GM18517 (cell line): ENCODE measurements around the gene BIRC7.

Experiments
- ATAC-seq: cut with Tn5 transposase; IDR thresholded peaks from one replicate; pipeline ENCODE4 v1.9.1; 2021; ENCODE audit warnings: mild to moderate bottlenecking, moderate library complexity; ENCODE audit not compliant: unreplicated experiment

BIRC7 gene

DNA sequence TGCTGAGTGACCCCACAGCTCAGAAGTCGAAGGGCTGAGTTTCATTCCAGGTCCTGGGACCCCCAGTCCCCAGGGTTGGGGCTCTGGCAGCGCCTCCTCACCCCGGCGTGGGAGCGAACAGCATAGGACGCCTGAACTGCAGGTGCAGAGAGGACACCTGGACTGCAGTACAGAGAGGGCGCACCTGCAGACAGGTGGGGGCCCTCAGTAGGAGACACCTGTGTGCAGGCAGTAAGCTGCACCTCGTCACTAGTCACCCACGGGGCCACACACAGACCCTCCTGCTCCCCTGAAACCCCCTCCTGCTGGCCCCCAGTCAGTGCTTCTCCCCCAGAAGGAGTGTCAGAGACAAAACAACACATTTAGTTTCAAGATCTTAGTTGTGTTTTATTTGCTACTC, 27.1 kb downstream of the BIRC7 start:
- no peak for ATAC-seq

DNA sequence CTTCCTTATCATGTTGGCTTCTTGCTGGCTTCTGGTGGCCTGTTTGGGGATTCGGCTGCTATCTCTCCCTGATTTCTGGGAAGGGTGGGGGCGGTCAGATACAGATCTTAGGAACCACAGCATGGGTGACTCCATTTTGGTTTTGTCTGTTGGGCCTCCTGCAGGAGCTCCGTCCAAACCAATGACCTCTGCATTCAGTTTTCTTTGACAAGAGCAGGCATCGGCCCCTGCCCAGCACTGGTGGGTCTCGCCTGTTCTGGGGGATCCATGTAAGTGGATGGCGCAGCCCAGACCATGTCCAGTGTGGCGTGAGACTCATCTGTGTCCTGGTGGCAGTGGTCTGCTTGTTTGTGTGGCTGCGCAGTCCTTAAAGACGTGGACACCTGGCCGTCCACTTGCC, 28.3 kb downstream of the BIRC7 start:
- no peak for ATAC-seq

DNA sequence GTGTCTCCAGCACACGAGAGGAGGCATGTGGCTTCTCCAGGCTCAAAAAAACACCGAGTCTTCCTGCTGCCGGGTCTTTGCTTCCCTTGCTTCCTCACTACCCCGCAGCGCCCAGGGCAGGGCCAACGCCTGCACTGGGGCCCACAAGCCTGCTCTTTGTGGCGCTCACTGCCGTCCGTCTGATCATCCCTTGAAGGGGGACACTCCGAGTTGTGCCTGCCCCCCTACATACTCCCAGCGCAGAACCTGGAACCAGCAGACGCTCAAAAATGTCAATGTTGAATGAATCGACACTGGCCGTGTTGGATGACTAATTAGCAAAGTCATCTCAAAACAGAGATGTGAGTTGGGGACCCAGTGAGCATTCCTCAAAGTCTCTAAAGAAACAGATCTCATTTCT, 28.8 kb downstream of the BIRC7 start:
- no peak for ATAC-seq

DNA sequence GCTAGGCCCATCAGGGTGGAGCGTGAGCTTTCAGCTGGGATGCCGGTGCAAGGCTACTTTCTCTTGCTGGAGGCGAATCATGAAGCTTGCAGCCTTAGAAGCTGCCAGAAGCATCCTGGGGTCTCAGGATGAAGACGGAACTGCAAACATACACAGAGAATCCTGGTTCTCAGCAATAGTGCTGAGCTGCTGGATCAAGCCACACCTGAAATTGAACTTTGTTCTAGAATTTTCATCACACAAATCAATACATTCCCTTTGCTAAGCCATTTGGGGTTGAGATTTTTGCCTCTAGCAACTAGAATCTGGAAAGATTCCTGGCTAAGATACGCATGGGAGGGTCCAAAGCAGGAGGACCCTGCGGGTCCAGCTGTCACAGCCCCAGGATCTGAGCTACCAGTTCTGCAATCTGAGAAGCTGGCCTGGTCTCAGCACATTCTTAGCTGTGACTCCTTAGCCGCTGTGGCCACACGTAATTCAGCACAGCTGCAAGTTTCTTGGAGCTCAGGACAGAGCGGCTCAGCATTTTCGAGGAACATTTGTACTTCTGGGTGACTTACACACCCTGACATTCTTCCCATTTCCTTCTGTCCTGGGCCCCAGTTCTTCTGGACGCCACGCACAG, 30.3 kb downstream of the BIRC7 start:
- ATAC-seq: no peak

- no peak for ATAC-seq
Measured at GRCh38 chr20:63267691-63268090, 32.0 kb downstream of the BIRC7 start.

GRCh38 chr20:63268256-63268655, 32.6 kb downstream of the BIRC7 start:
- ATAC-seq: no peak

- no peak for ATAC-seq
Measured at GRCh38 chr20:63268671-63269439, 33.1 kb downstream of the BIRC7 start.

DNA sequence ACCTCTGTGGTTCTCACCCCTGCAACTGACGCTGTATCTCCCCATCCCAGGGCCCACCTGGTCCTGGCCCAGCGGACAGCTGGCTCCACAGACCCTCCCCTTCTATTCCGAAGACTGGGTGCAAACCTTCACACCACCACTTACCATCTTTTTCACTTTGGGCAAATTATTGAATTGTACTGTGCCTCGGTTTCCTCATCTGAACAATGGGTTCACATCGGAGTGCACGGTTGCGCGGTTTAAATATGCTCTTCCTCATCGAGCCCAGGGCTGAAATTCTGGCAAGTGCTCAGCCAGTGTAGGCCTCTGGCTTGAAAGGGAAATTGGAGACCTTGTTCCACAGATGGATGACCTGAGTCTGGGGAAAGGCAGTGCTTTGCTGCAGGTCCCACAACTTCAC, 34.0 kb downstream of the BIRC7 start:
- ATAC-seq: no peak

DNA sequence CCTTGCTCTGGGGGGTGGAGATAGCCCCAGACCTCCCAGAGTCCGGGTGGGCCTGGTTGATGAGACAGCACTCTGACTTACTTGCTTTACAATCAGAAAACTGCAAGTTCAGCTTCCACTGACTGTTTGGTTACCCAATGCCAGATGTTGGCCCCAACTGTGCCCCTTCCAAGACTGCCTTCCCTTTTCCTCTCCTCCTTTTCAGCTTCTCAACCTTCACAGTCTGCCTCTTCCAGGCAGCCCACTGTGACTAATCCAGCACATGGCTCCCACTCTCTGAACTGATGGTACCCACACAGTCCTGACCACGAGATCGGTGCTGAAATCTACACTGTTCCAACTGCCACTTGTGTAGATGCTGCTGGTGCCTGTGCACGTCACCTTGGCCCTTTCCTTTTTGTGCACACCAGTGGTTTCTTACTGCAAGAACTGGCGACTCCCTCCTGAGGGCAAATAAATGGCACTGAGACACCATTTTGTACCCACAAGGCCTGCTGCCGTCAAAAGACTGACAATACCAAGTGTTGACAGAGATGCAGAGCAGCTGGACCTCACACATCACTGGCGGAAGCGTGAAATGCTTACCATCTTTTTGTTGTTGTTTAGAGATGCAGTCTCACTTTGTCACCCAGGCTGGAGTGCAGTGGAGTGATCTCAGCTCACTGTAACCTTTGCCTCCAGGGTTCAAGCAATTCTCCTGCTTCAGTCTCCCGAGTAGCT, 35.1 kb downstream of the BIRC7 start:
- ATAC-seq: no peak

DNA sequence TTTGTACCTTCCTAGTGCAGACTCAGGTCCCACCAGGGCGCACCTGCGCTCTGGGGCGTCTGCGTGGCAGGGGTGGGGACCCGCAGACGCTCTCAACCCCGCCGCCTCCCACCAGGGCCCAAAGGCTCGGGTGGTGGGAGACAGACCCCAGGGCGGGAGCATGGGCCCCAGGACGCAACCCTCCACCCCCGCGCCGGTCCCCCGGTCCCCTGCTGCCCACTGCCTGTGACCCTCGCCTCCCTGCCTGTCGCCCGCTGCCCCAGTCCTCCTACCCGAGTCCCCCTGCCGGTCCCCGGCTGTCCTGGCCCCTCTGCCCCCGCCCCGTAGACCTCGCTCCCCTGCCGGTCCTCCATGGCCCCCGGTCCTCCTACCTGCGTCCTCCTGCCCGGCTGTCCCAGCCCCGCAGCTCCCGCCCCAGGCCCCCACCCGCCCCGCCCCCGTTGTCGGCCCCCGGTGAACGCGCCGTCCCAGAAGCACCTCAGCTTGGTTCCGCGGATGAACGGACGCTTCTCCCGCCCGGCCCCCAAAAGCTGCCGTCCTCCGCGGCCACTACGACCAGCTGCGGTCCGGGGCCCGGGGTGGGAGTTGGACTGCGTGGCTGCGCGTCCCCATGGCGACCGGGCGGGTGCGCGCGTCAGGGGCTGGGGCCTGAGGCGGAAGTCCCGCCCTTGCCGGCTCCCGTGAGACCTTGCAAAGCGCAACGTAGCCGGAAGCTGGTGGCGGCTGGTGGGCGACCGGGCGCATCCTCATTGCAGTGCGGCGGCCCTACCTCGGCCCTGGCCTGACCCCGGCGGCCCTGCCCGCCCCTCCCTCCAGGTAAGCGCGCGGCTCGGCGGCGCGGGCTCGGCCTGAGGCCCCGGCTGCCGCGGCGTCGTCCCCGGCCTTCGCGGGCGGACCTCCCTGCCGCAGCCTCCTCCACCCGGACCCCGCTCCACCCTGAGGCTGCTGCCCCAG, 36.7 kb downstream of the BIRC7 start, which contains the start of gene ARFGAP1:
Gene ARFGAP1 (plus strand): TSS at position 709 of the 954 bp plus-strand sequence. CDS start 2,768 bp downstream, outside the sequence.
- peak; percentile 87 for ATAC-seq

DNA sequence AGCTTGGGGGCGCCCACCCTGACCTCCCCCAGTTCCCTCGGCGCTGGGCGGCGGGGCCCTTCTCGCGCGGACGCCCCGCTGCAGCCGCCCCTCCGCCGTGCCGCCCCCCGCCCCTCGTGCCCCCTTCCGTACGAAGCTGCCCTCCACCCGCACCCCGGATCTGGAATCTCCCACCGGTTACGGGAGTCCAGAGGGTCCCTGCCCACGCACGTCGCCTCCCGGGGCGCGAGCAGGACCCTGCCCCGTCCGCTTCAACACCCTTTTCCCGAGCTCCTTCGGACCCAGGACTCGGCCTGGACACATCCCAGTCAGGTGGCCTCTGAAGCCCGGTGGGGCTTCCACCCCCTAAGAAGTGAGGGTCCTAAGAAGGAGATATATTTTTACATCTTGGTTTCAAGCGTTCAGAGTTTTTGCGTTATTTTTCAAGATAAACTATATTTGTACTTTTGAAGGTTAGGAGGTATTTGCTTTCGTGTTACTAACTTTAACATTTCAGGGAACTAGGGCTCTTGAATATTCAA, 37.4 kb downstream of the BIRC7 start:
- ATAC-seq: no peak

GRCh38 chr20:63273635-63274380, 38.1 kb downstream of the BIRC7 start:
- ATAC-seq: no peak

- ATAC-seq: no peak
Measured at GRCh38 chr20:63274381-63275228, 38.9 kb downstream of the BIRC7 start.

- no peak for ATAC-seq
Measured at GRCh38 chr20:63275825-63276224, 40.1 kb downstream of the BIRC7 start.

GRCh38 chr20:63276956-63277355, 41.3 kb downstream of the BIRC7 start:
- ATAC-seq: no peak

DNA sequence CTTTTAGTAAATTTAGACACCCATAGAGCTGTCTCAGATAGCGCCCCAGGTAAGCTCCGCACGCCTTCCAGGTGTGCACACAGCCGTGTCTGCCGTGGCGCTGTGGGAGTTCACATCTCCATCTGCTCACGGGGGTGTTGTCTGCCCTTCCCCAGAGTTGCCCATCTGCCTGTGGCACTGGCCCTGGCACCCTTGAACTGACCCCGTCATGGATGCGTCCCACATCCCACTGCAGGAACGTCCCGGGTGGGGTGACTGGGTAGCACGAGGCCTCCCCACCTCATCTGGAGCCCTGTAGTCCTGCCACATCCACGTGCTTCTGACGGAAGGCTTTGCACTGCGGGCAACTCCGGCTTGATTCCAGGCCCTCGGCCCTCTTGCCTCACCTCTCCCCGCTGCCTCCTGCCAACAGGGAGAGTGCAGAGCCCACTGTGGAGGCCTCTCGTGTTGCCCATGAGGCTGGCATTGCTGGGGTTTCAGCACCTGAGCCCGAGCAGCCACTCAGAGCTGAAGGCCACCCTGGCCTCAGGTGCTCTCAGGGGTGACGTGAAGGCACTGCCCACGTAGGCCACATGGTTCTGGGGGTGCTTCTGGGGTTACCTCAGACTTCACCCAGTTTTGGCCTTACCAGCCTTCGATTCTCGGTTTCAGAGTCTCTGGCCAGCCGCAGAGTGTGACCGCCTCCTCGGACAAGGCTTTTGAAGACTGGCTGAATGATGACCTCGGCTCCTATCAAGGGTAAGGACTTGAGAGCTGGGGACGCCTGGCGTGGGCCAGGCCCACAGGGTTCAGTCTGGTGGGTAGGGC, 42.0 kb downstream of the BIRC7 start:
- ATAC-seq: no peak

DNA sequence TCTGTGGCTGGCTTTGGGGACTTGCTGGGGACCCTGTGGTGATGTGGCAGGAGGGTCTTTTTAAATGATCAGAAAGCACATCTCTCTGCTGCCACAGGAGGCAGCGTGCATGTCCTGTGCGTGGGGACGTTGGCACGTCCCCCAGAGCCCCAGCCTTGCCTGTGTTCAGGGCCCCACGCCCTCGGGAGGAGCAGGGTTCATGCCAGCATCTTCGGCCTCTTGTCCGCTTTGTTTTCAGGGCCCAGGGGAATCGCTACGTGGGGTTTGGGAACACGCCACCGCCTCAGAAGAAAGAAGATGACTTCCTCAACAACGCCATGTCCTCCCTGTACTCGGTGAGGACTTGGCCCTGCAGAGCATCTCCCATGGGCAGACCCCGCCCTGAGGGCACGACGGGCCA, 43.0 kb downstream of the BIRC7 start:
- no peak for ATAC-seq

GRCh38 chr20:63279931-63280330, 44.2 kb downstream of the BIRC7 start:
- no peak for ATAC-seq
